Suprapubic skin (tissue), 4 donors: ENCODE data around the gene FH. TPM values are rescaled to one million over a fixed set of nuclear protein-coding genes. Genes with fewer than 3 reads are reported as not detected.

Experiments used
- DNase-seq, 2 donors: peaks; one replicate each; pipeline ENCODE4 v3.0.0-alpha.2; 2019; ENCODE audit warnings: low spot score in 2 of 2
- H3K27ac ChIP-seq: fragments of 200-600 bp; sonication (generic); one replicate; pipeline ENCODE4 v1.5.1; 2019
- H3K27me3 ChIP-seq: fragments of 200-600 bp; sonication (generic); one replicate; pipeline ENCODE4 v1.5.1; 2019
- H3K36me3 ChIP-seq: fragments of 200-600 bp; sonication (generic); one replicate; pipeline ENCODE4 v1.5.1; 2019
- H3K4me1 ChIP-seq: fragments of 200-600 bp; sonication (generic); one replicate; pipeline ENCODE4 v1.5.1; 2019
- H3K4me3 ChIP-seq: fragments of 200-600 bp; sonication (generic); one replicate; pipeline ENCODE4 v1.5.1; 2019; ENCODE audit warnings: mild to moderate bottlenecking
- H3K9me3 ChIP-seq: fragments of 200-600 bp; sonication (generic); one replicate; pipeline ENCODE4 v1.5.1; 2019
- EP300 ChIP-seq: sonication (generic); formaldehyde crosslinking; IDR thresholded peaks from one replicate; pipeline ENCODE4 v1.6.1; 2017; ENCODE audit warnings: antibody characterized with exemption
- POLR2A ChIP-seq, 2 donors: fragments of 450-650 bp; IDR thresholded peaks; one replicate each; pipeline ENCODE4 v1.6.1; 2017; ENCODE audit warnings: antibody characterized with exemption in 2 of 2, mild to moderate bottlenecking in 2 of 2, moderate library complexity in 2 of 2
- POLR2AphosphoS5 ChIP-seq, 3 donors: sonication (generic); formaldehyde crosslinking; IDR thresholded peaks; one replicate each; pipeline ENCODE4 v1.6.1; 2017; ENCODE audit warnings: antibody characterized with exemption in 3 of 3
- WGBS: methylation state at CpG from one replicate; pipeline ENCODE4 v1.1.5; 2018; 5-methylcytosine and 5-hydroxymethylcytosine counted together
- total RNA-seq, 4 donors: library from RNA; depleted of rRNA; stranded (reverse); fragments of >200 nt; gene quantifications; one replicate each; pipeline ENCODE4 v1.1.0, GENCODE V29; 2016
- TF ChIP-seq, protein P1 (sequence below), 2 donors: fragments of 200-600 bp in 1 of 2; fragments of 450-650 bp in 1 of 2; sonication (generic) in 1 of 2; IDR thresholded peaks; one replicate each; pipeline ENCODE4 v1.5.1; 2016 to 2019; ENCODE audit warnings: antibody characterized with exemption in 2 of 2, mild to moderate bottlenecking in 1 of 2, moderate library complexity in 1 of 2

FH gene
- total RNA-seq, 4 donors from 2014 or later, result 24.2 to 65.8 (median 51.2) TPM

DNA sequence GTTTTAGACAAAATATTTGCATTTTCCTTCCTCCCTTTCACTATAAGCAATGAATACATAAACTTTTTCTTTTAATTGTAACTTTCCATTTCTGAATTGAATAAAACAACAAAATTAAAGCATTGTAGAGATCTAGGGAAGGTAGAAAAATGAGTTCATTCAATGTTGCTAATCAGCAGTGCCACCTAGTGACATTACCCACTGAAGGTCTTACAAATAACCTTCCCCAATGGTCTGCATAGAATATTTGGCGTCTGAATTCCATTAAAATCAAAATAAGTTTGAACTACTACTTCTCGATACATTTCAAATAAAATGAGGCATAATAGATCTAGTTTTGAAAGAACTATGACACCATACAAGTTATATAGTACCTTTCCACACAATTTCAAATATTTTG, 19.6 kb downstream of the FH start:
- no peak for DNase-seq
- Histone ChIP-seq H3K4me3 (no peak overlapping the region), H3K27me3 (no peaks in the 10 kb centered on the region), H3K27ac (no peak overlapping the region), H3K4me1 (no peaks in the 10 kb centered on the region), H3K36me3 (peaks cover 77% of the 10 kb centered on the region), H3K9me3 (no peaks in the 10 kb centered on the region)
- no peak for TF ChIP-seq EP300
- TF ChIP-seq, protein P1, sequence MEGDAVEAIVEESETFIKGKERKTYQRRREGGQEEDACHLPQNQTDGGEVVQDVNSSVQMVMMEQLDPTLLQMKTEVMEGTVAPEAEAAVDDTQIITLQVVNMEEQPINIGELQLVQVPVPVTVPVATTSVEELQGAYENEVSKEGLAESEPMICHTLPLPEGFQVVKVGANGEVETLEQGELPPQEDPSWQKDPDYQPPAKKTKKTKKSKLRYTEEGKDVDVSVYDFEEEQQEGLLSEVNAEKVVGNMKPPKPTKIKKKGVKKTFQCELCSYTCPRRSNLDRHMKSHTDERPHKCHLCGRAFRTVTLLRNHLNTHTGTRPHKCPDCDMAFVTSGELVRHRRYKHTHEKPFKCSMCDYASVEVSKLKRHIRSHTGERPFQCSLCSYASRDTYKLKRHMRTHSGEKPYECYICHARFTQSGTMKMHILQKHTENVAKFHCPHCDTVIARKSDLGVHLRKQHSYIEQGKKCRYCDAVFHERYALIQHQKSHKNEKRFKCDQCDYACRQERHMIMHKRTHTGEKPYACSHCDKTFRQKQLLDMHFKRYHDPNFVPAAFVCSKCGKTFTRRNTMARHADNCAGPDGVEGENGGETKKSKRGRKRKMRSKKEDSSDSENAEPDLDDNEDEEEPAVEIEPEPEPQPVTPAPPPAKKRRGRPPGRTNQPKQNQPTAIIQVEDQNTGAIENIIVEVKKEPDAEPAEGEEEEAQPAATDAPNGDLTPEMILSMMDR (IDR thresholded peaks at IDR 0.05), result no peak
- WGBS, result 78% methylated on average over 2 of the region's 2 CpGs

DNA sequence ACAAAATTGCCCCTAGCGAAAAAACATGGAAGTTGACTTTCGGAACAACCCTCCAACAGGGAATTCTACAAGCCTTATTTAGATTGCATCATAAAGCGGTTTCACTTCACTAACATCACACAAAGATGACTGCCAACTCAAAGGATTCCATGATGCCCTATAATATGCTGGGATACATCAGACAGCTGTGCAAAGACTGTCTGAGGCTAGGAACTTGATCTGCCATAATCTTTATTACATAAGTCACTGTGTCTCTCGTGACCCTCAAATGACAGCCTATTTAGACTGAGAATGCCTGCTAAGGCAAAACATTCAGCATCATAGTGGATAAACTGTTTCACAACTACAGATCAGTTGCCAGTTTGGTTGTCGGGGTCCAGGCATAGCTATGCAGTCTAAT, 23.8 kb downstream of the FH start:
- Histone ChIP-seq H3K9me3 (no peaks in the 10 kb centered on the region), H3K4me1 (no peaks in the 10 kb centered on the region), H3K27me3 (no peaks in the 10 kb centered on the region), H3K36me3 (peaks cover 56% of the 10 kb centered on the region), H3K4me3 (no peak overlapping the region), H3K27ac (no peak overlapping the region)
- TF ChIP-seq POLR2AphosphoS5 (IDR thresholded peaks at IDR 0.05), result no peak
- no peak for TF ChIP-seq EP300
- no peak for DNase-seq
- WGBS, result 95% methylated on average over 5 of the region's 5 CpGs

DNA sequence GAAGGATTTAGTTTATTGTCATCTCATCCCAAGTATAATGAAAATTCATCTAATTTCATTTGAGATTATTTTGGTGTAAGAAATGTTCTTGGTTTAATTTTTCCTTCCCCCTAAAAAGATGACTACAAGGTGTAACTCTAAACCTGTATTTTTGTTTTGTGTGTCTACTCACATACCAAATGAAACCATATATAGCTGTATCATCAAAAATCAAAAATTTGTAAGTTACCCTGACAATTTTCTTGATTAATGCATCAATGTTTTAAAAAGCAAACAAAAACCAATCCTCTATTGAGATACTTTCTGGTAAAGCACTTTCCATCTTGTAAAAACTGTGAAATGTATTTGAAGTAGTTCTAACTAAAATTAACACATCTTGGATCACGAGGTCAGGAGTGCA, 30.8 kb downstream of the FH start:
- TF ChIP-seq EP300, result no peak
- no peak for TF ChIP-seq POLR2AphosphoS5 (IDR thresholded peaks at IDR 0.05)
- DNase-seq, result no peak
- H3K4me1 ChIP-seq, result no peaks in the 10 kb centered on the region
- H3K36me3 ChIP-seq, result peaks cover 3% of the 10 kb centered on the region
- no peak overlapping the region for H3K27ac ChIP-seq
- H3K27me3 ChIP-seq, result no peaks in the 10 kb centered on the region
- 94% methylated on average over 1 of the region's 1 CpG for WGBS
- H3K4me3 ChIP-seq, result no peak overlapping the region
- no peaks in the 10 kb centered on the region for H3K9me3 ChIP-seq

DNA sequence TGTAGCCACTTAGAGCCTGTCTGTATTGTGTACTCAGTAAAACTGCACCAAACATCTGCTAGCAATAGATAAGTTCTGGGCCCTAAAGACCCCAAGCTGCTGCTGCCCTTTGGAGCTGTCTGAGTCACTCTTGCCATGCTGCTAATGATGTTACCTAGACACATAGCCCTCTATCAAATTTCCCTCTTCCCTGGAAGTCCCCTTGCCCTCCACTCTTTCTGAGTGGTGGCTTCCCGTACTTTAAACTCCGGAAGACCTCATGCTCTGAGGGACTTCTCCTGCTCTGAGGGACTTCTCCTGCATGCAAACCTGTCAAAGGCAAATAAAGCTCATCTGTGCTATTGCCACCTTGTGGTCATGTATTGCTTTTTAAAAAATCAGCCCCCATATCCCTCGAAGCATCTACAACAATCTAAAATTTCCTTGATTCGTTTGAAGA, 34.0 kb downstream of the FH start:
- no peak overlapping the region for H3K27ac ChIP-seq
- H3K36me3 ChIP-seq, result no peaks in the 10 kb centered on the region
- H3K27me3 ChIP-seq, result no peaks in the 10 kb centered on the region
- WGBS, result 84% methylated on average over 4 of the region's 4 CpGs
- TF ChIP-seq POLR2A (IDR thresholded peaks at IDR 0.05) (no peak), POLR2AphosphoS5 (IDR thresholded peaks at IDR 0.05) (no peak), EP300 (no peak)
- TF ChIP-seq, protein P1 (IDR thresholded peaks at IDR 0.05), result no peak
- no peak overlapping the region for H3K4me3 ChIP-seq
- H3K9me3 ChIP-seq, result no peaks in the 10 kb centered on the region
- DNase-seq, result no peak
- H3K4me1 ChIP-seq, result no peaks in the 10 kb centered on the region

DNA sequence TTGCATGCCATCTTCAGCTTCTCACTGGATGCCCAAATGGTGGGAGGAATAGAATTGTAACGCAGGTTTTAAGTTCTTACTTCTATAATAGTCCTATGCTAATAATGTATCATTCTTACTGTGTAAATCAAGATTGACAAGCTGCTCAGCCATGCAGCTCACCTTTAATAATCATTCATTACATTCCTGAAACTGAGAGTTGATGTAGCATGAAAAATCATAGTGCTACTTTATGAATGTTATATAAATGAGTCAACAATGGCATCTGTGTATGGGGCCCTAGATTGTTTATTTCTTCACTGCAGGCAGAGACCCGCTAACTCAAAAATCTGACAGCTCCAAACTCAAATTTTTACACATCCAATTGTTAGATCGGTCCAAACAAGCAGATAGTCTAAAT, 34.4 kb downstream of the FH start:
- no peak overlapping the region for H3K4me3 ChIP-seq
- H3K9me3 ChIP-seq, result no peaks in the 10 kb centered on the region
- no peaks in the 10 kb centered on the region for H3K27me3 ChIP-seq
- no peak overlapping the region for H3K27ac ChIP-seq
- no peaks in the 10 kb centered on the region for H3K36me3 ChIP-seq
- DNase-seq, result no peak
- WGBS, result 91% methylated on average over 3 of the region's 3 CpGs
- no peaks in the 10 kb centered on the region for H3K4me1 ChIP-seq
- TF ChIP-seq POLR2A (IDR thresholded peaks at IDR 0.05), result no peak

DNA sequence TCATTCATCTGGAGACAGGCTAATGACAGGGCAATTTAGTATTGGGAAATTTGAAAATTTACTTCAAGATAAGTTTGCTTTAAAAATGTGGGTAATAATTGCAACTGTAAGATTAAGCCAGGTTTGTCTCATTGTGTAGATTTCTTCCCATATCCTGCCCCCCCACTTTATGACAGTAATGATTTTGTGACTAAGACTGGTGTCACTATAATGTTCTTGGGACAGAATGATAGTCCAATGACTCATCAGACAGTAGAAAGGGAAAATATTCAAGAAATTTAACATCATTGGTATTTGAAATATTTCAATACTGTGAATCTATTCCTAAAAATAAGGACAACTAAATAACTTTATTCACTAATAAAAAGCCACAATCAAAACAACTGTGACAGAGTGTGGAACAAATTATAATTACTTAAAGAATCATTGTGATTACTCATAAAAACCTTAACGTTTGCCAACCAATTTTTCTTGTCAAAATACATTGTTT, 36.7 kb downstream of the FH start:
- DNase-seq, result no peak
- no peaks in the 10 kb centered on the region for H3K36me3 ChIP-seq
- H3K4me1 ChIP-seq, result no peaks in the 10 kb centered on the region
- no peak overlapping the region for H3K27ac ChIP-seq
- 47% methylated on average over 1 of the region's 1 CpG for WGBS
- no peak overlapping the region for H3K4me3 ChIP-seq
- no peaks in the 10 kb centered on the region for H3K9me3 ChIP-seq
- TF ChIP-seq POLR2A (IDR thresholded peaks at IDR 0.05) (no peak), EP300 (no peak), POLR2AphosphoS5 (IDR thresholded peaks at IDR 0.05) (no peak)
- TF ChIP-seq, protein P1 (IDR thresholded peaks at IDR 0.05), result no peak
- H3K27me3 ChIP-seq, result no peaks in the 10 kb centered on the region

DNA sequence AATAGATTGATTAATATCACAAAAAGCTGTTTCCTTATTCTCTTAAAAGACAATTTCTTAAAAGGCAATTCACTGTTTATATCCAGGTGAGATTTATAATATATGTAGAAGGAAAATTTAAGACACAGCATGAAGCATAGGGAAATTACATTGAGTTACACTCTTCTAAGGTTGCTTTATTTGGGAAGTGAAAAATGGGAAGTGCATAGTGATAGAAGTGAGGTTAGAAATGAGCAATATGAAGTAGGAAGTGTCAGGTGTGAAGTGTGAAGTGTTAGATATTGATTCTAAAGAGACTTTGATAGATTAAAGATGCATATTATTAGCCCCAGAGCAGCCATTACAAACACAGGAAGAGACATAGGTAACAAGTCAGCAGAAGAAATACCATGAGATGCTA, 40.3 kb downstream of the FH start:
- no peaks in the 10 kb centered on the region for H3K9me3 ChIP-seq
- no peak for DNase-seq
- no peaks in the 10 kb centered on the region for H3K27me3 ChIP-seq
- H3K27ac ChIP-seq, result no peak overlapping the region
- no peak for TF ChIP-seq EP300
- TF ChIP-seq, protein P1 (IDR thresholded peaks at IDR 0.05), result no peak
- no peak for TF ChIP-seq POLR2A (IDR thresholded peaks at IDR 0.05)
- TF ChIP-seq POLR2AphosphoS5 (IDR thresholded peaks at IDR 0.05), result no peak
- H3K36me3 ChIP-seq, result no peaks in the 10 kb centered on the region
- H3K4me1 ChIP-seq, result no peaks in the 10 kb centered on the region
- no peak overlapping the region for H3K4me3 ChIP-seq
